GM12892 (cell line): ENCODE data around the gene NADSYN1.

Experiments
- DNase-seq: peaks from one replicate; pipeline ENCODE4 v3.0.0; 2011; ENCODE audit not compliant: insufficient read length
- FAIRE-seq: peaks from 2 replicates; lab custom pipeline; 2011; peaks lifted over from hg19 to GRCh38; lab: Jason Lieb, UNC
- POLR2A ChIP-seq: IDR thresholded peaks from 2 replicates; pipeline ENCODE4 v1.6.1; 2011; ENCODE audit warnings: low read depth, low read length, control low read depth
- POLR2AphosphoS5 ChIP-seq: IDR thresholded peaks from 2 replicates; pipeline ENCODE4 v1.6.1; 2011; ENCODE audit warnings: low read depth, low read length, control low read depth
- TAF1 ChIP-seq: IDR thresholded peaks from 2 replicates; pipeline ENCODE4 v1.6.1; 2011; ENCODE audit warnings: low read depth, mild to moderate bottlenecking, control low read depth, low read length, borderline replicate concordance

The NADSYN1 gene

GRCh38 chr11:71434576-71435130, 18.4 kb upstream of the NADSYN1 start:
- FAIRE-seq (no peak), DNase-seq (no peak)
- TF ChIP-seq POLR2AphosphoS5 (no peak), TAF1 (no peak), POLR2A (no peak)

DNA sequence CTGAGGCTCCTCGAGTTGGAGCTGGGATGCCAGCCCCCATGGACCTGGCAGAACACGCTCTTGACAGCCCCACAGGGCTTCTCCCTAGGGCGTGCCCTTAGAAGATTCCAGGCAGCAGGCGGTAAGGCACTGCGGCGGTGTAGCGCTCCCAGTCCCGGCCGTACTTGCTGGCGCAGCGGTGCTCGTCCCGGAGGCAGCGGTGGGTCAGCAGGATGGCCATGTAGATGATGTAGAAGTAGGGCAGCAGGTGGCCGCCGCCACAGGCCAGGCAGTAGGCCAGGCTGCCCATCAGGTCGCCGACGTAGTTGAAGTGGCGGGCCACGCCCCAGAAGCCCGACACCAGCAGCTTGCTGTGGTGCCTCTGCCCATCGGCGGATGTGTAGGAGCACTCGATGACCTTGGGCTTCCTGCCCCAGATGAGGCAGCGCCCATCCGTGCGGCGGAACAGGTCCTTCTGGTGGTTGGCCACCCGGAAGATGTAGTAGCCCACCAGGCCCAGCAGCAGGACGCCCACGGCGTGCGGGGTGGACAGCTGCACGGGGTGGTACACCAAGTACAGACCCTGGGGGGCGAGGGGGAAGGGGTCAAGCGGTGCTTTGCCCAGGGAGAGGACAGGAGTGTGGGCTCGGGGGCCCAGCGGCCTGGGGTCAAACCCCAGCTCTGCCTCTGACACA, 17.6 kb upstream of the NADSYN1 start:
- FAIRE-seq (no peak), DNase-seq (no peak)
- TF ChIP-seq TAF1: no peak
- TF ChIP-seq POLR2AphosphoS5: no peak
- TF ChIP-seq POLR2A: no peak

- no peak for FAIRE-seq
Observed at GRCh38 chr11:71436861-71437260, 16.1 kb upstream of the NADSYN1 start.

DNA sequence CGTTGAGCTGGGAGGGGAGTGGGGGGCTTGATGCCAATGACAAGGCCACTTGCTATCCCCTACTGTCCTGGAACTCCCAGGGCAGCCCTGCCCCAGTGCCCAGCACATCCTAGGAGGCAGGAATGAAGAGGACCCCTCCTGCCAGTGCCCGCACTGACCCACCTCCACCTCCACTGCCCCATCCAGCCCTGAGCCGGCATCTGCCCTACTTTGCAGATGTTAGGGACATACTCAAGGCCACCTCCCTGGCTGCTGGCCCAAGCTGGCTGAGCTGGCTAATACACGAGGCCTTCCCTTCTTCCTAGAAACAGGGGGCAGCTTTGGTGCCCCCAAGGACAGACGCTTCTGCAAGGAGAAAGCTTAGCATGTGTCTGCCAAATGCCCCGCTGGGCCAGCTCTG, 15.6 kb upstream of the NADSYN1 start:
- DNase-seq (no peak), FAIRE-seq (no peak)
- TF ChIP-seq POLR2AphosphoS5 (no peak), TAF1 (no peak), POLR2A (no peak)

More at GRCh38 chr11:71436861-71437260, 16.1 kb upstream of the NADSYN1 start:
- TF ChIP-seq POLR2AphosphoS5: no peak
- no peak for TF ChIP-seq POLR2A
- no peak for TF ChIP-seq TAF1
- DNase-seq: no peak

DNA sequence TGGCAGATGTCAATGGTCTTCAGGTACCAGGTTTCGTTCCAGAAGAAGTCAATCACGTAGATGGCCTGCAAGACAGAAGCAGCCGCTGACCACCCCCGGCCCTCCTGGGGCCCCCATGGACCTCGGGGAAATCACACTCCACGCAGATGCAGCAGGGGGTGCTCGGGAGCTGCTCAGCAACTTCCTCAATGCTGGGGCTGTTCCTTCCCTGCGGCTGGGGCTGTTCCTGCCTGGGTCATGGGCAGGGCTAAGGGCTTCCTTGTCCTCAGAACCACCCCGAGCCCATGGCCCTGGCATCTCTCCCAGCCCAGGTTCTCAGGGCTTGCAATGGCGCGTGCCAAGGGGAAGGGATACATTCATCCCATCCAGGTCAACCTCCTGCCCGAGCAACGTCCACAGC, 15.1 kb upstream of the NADSYN1 start:
- FAIRE-seq (no peak), DNase-seq (no peak)
- TF ChIP-seq POLR2AphosphoS5 (no peak), POLR2A (no peak), TAF1 (no peak)

DNA sequence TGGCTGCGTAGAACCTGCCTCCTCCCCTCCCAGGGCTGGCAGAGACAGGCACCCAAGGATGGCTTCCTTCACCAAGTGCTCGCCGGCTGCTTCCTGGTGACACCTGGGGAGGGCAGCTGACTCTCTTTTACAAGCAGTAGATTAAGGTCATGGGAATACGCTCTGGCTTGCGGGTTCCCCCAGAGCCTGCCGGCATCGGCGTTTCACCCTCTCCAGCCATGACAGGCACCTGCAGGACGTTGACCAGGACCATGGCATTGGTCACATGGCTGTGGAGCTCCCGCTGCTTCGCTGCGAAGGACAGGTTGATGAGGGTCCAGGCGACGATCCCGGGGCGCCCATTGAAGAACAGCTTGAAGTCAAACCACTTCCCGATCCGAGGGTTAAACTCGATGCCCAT, 14.4 kb upstream of the NADSYN1 start:
- DNase-seq (no peak), FAIRE-seq (no peak)
- no peak for TF ChIP-seq TAF1
- no peak for TF ChIP-seq POLR2A
- no peak for TF ChIP-seq POLR2AphosphoS5

GRCh38 chr11:71440021-71440755, 12.8 kb upstream of the NADSYN1 start:
- TF ChIP-seq POLR2AphosphoS5: no peak
- TF ChIP-seq POLR2A: no peak
- TF ChIP-seq TAF1: no peak
- DNase-seq: no peak
- no peak for FAIRE-seq

GRCh38 chr11:71441251-71441650, 11.8 kb upstream of the NADSYN1 start:
- DNase-seq (no peak), FAIRE-seq (no peak)
- TF ChIP-seq POLR2AphosphoS5 (no peak), TAF1 (no peak), POLR2A (no peak)

DNA sequence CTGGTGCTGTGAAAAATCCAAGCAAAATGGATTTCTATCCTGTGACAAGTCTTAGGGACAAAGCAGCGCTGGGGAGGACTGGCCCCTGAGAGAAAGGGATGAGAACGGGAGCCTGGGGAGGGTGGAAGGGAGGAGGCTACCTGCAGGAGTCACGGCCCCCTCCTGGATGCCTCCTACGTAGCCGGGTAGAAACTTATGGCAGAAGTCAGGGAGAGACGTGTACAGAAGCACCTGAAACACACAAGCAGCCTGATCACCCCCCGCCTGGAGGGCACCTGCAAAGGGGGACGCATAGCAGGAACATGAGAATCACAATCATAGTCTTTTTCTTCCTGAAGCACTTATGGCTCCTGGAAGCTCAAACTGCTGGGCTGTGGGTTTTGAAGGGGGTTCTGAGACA, 10.9 kb upstream of the NADSYN1 start:
- TF ChIP-seq TAF1: no peak
- TF ChIP-seq POLR2AphosphoS5: no peak
- TF ChIP-seq POLR2A: no peak
- DNase-seq (no peak), FAIRE-seq (no peak)

GRCh38 chr11:71442880-71443279, 10.1 kb upstream of the NADSYN1 start:
- FAIRE-seq (no peak), DNase-seq (no peak)
- TF ChIP-seq POLR2AphosphoS5 (no peak), TAF1 (no peak), POLR2A (no peak)

GRCh38 chr11:71443736-71444445, 9.1 kb upstream of the NADSYN1 start:
- no peak for DNase-seq
- FAIRE-seq: no peak
- TF ChIP-seq POLR2A: no peak
- TF ChIP-seq TAF1: no peak
- no peak for TF ChIP-seq POLR2AphosphoS5
